OCI-LY1 (cell line): Measurements from ENCODE around the gene ARHGAP44.

Source experiments
- H2AFZ ChIP-seq: fragments of 200-600 bp; sonication (generic), shearing (Covaris generic); 2 replicates; pipeline ENCODE4 v1.6.0; 2014; ENCODE audit warnings: antibody characterized with exemption, mild to moderate bottlenecking, low read length
- H3F3A ChIP-seq: fragments of 200-600 bp; sonication (generic), shearing (Covaris generic); 2 replicates; pipeline ENCODE4 v1.6.0; 2014; ENCODE audit warnings: mild to moderate bottlenecking, antibody characterized with exemption, low read length, moderate library complexity; ENCODE audit not compliant: insufficient read depth
- H3K27ac ChIP-seq: fragments of 200-600 bp; sonication (generic); 2 replicates; pipeline ENCODE4 v1.5.1; 2014; ENCODE audit warnings: low read length, mixed run types, mild to moderate bottlenecking, low read depth; ENCODE audit not compliant: poor library complexity, severe bottlenecking
- H3K27me3 ChIP-seq: fragments of 200-600 bp; sonication (generic); 2 replicates; pipeline ENCODE4 v1.6.0; 2014; ENCODE audit warnings: antibody characterized with exemption, mild to moderate bottlenecking, low read length, moderate library complexity; ENCODE audit not compliant: insufficient read depth
- H3K36me3 ChIP-seq: fragments of 200-600 bp; sonication (generic); 2 replicates; pipeline ENCODE4 v1.6.1; 2014; ENCODE audit warnings: mild to moderate bottlenecking, antibody characterized with exemption, low read length, moderate library complexity, mixed read lengths; ENCODE audit not compliant: insufficient read depth
- H3K4me1 ChIP-seq: fragments of 200-600 bp; sonication (generic); 2 replicates; pipeline ENCODE4 v1.5.1; 2014; ENCODE audit warnings: mild to moderate bottlenecking, low read length, moderate library complexity; ENCODE audit not compliant: insufficient read depth, severe bottlenecking
- H3K4me2 ChIP-seq: fragments of 200-600 bp; sonication (generic), shearing (Covaris generic); 2 replicates; pipeline ENCODE4 v1.6.1; 2014; ENCODE audit warnings: low read length
- H3K4me3 ChIP-seq: fragments of 200-600 bp; sonication (generic); 2 replicates; pipeline ENCODE4 v1.5.1; 2014; ENCODE audit warnings: low read length, low read depth, mild to moderate bottlenecking, mixed read lengths; ENCODE audit not compliant: poor library complexity, severe bottlenecking
- H3K79me2 ChIP-seq: fragments of 200-600 bp; shearing (Covaris generic); 2 replicates; pipeline ENCODE4 v1.6.1; 2016; ENCODE audit warnings: mixed run types, low read length, mixed read lengths; ENCODE audit not compliant: insufficient read depth
- H3K9ac ChIP-seq: fragments of 200-600 bp; sonication (generic), shearing (Covaris generic); 2 replicates; pipeline ENCODE4 v1.6.1; 2014; ENCODE audit warnings: mild to moderate bottlenecking, low read length, mixed read lengths
- H3K9me2 ChIP-seq: fragments of 200-600 bp; sonication (generic), shearing (Covaris generic); 2 replicates; pipeline ENCODE4 v1.6.1; 2014; ENCODE audit warnings: low read depth, mild to moderate bottlenecking, low read length, mixed read lengths
- H3K9me3 ChIP-seq: fragments of 200-600 bp; shearing (Covaris generic); 2 replicates; pipeline ENCODE4 v1.6.1; 2014; ENCODE audit warnings: low read length, mixed read lengths
- H4K20me1 ChIP-seq: fragments of 200-600 bp; sonication (generic), shearing (Covaris generic); 2 replicates; pipeline ENCODE4 v1.6.0; 2016; ENCODE audit warnings: mild to moderate bottlenecking, low read length; ENCODE audit not compliant: insufficient read depth
- CTCF ChIP-seq: fragments of 200-600 bp; sonication (generic), shearing (Covaris generic); IDR thresholded peaks from 2 replicates; pipeline ENCODE4 v1.5.1; 2017; ENCODE audit warnings: mild to moderate bottlenecking, antibody characterized with exemption, low read length, moderate library complexity, mixed read lengths
- EZH2 ChIP-seq: fragments of 200-600 bp; sonication (generic), shearing (Covaris generic); IDR thresholded peaks from 2 replicates; pipeline ENCODE4 v1.8.0; 2017; ENCODE audit warnings: borderline replicate concordance, mixed run types, mild to moderate bottlenecking, antibody characterized with exemption, low read length, moderate library complexity, mixed read lengths

ARHGAP44 gene

DNA sequence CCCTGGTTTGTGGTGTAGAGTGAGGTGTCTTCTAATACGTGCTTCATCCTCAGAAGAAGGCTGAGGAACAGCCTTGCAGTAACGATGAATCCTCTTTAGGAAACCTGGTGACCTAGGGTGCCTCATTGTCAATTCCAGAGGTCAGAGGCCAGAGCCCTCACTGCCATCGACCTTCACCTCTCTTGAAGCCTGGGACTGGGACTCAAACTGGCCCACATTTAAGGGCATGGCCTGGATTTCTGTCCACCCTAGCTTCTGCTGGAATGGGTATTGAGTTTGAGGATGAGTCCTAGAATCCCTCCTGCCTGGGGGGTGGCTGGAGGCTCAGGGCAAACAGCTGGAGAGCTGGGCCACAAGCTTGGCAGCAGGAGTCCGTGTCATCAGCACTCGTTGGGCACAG lies 189.9 kb downstream of the ARHGAP44 start:
- no peak overlapping the region for H3K4me2 ChIP-seq
- H4K20me1 ChIP-seq: no peaks in the 10 kb centered on the region
- H3K9me3 ChIP-seq: no peaks in the 10 kb centered on the region
- H3K4me1 ChIP-seq: no peaks in the 10 kb centered on the region
- no peak overlapping the region for H3K4me3 ChIP-seq
- H3K9ac ChIP-seq: no peak overlapping the region
- H3K27me3 ChIP-seq: no peaks in the 10 kb centered on the region
- no peaks in the 10 kb centered on the region for H3F3A ChIP-seq
- no peaks in the 10 kb centered on the region for H3K36me3 ChIP-seq
- no peak overlapping the region for H2AFZ ChIP-seq
- no peaks in the 10 kb centered on the region for H3K9me2 ChIP-seq
- no peaks in the 10 kb centered on the region for H3K79me2 ChIP-seq
- no peak for TF ChIP-seq EZH2
- TF ChIP-seq CTCF: no peak
- H3K27ac ChIP-seq: no peak overlapping the region

GRCh38 chr17:12979826-12980500 lies 190.7 kb downstream of the ARHGAP44 start:
- H3K27me3 ChIP-seq: no peaks in the 10 kb centered on the region
- H3K36me3 ChIP-seq: no peaks in the 10 kb centered on the region
- no peak overlapping the region for H3K4me2 ChIP-seq
- H3K4me3 ChIP-seq: no peak overlapping the region
- no peaks in the 10 kb centered on the region for H4K20me1 ChIP-seq
- no peak overlapping the region for H2AFZ ChIP-seq
- H3K4me1 ChIP-seq: no peaks in the 10 kb centered on the region
- no peaks in the 10 kb centered on the region for H3K79me2 ChIP-seq
- no peak overlapping the region for H3K27ac ChIP-seq
- no peaks in the 10 kb centered on the region for H3F3A ChIP-seq
- H3K9me2 ChIP-seq: no peaks in the 10 kb centered on the region
- H3K9ac ChIP-seq: no peak overlapping the region
- no peaks in the 10 kb centered on the region for H3K9me3 ChIP-seq
- no peak for TF ChIP-seq EZH2
- no peak for TF ChIP-seq CTCF

DNA sequence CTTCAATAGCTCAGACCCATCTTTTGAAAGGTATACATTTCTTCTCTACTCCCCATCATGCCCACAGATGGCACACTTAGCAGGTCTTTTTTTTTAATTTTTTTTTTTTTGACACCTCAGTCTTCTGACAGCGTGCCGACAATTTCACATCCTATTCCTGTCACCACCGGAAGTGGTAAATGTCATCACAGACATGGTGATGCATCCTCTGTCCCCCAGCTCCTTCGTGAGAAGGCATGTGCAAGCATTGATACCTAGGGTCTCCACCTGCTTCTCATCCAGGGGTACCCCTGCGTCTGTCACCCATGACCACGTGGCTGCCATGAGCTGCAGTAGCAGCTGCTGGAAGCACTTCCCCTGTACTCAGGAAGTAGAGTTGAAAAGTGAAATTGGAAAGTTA lies 192.9 kb downstream of the ARHGAP44 start:
- H3K36me3 ChIP-seq: no peaks in the 10 kb centered on the region
- no peaks in the 10 kb centered on the region for H3K79me2 ChIP-seq
- H4K20me1 ChIP-seq: no peaks in the 10 kb centered on the region
- H3K4me2 ChIP-seq: no peak overlapping the region
- H3K27ac ChIP-seq: no peak overlapping the region
- TF ChIP-seq CTCF (no peak), EZH2 (no peak)
- H3K9me2 ChIP-seq: no peaks in the 10 kb centered on the region
- no peaks in the 10 kb centered on the region for H3K4me1 ChIP-seq
- H2AFZ ChIP-seq: no peak overlapping the region
- H3K9me3 ChIP-seq: no peaks in the 10 kb centered on the region
- H3K4me3 ChIP-seq: no peak overlapping the region
- H3K27me3 ChIP-seq: no peaks in the 10 kb centered on the region
- H3K9ac ChIP-seq: no peak overlapping the region
- no peaks in the 10 kb centered on the region for H3F3A ChIP-seq
